Measurements from ENCODE around the gene DNTT.
"Not testable (repeated sequence)": the region's sequence is repeated elsewhere in the genome, so short reads cannot be mapped to it uniquely, and the experiment has no call there.

The DNTT gene

DNA sequence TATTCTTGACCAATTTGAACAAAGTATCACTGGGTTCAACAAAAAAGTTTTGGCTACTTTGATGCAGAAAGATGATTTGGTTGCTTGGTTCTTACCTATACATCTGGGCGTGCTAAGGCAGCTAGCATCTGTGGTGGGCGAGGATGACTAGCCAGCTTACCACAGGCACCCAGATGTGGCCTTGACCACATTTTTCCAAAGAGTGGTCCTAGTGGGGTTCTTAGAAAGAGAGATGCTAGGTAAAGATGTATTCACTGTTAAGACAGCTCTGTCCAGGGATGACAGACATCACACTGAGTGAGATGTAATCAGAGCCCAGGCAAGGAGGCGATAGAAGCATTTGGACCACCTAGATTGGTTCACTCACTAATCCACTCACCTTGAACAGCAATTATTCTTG lies 785 bp downstream of the DNTT start:
- Histone ChIP-seq H3K9ac (ENCODE audit: low read depth, low read length, poor library complexity, severe bottlenecking) (no peak overlapping the region), H3K27me3 (ENCODE audit: insufficient read depth, low read length, poor library complexity, severe bottlenecking) (no peaks in the 10 kb centered on the region), H3K9me2 (replicated peaks; ENCODE audit: low read depth, low read length) (no peaks in the 10 kb centered on the region), H3K4me3 (ENCODE audit: low read length, poor library complexity, severe bottlenecking) (no peak overlapping the region), H3K9me3 (ENCODE audit: insufficient read depth, low read depth, low read length) (no peaks in the 10 kb centered on the region), H3K36me3 (ENCODE audit: insufficient read depth, low read length) (no peaks in the 10 kb centered on the region), H3F3A (ENCODE audit: low read depth) (no peaks in the 10 kb centered on the region), H3K4me1 (ENCODE audit: insufficient read depth, low read length, poor library complexity, severe bottlenecking) (peaks cover 4% of the 10 kb centered on the region), H3K79me2 (ENCODE audit: insufficient read depth, low read length) (no peaks in the 10 kb centered on the region), H2AFZ (ENCODE audit: low read length) (no peak overlapping the region), H4K20me1 (ENCODE audit: insufficient read depth, low read length, poor library complexity, severe bottlenecking) (no peaks in the 10 kb centered on the region), H3K4me2 (ENCODE audit: low read depth, low read length, poor library complexity, severe bottlenecking) (no peak overlapping the region)
- TF ChIP-seq EZH2phosphoT487 (IDR thresholded peaks at IDR 0.05; ENCODE audit: borderline replicate concordance), result no peak
- TF ChIP-seq, protein P1, sequence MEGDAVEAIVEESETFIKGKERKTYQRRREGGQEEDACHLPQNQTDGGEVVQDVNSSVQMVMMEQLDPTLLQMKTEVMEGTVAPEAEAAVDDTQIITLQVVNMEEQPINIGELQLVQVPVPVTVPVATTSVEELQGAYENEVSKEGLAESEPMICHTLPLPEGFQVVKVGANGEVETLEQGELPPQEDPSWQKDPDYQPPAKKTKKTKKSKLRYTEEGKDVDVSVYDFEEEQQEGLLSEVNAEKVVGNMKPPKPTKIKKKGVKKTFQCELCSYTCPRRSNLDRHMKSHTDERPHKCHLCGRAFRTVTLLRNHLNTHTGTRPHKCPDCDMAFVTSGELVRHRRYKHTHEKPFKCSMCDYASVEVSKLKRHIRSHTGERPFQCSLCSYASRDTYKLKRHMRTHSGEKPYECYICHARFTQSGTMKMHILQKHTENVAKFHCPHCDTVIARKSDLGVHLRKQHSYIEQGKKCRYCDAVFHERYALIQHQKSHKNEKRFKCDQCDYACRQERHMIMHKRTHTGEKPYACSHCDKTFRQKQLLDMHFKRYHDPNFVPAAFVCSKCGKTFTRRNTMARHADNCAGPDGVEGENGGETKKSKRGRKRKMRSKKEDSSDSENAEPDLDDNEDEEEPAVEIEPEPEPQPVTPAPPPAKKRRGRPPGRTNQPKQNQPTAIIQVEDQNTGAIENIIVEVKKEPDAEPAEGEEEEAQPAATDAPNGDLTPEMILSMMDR (conservative IDR thresholded peaks at IDR 0.05; ENCODE audit: low read length), result no peak

GRCh38 chr10:96306516-96306915 lies 2.3 kb downstream of the DNTT start:
- Histone ChIP-seq H3F3A (ENCODE audit: low read depth) (no peaks in the 10 kb centered on the region), H3K27me3 (ENCODE audit: insufficient read depth, low read length, poor library complexity, severe bottlenecking) (no peaks in the 10 kb centered on the region), H3K9ac (ENCODE audit: low read depth, low read length, poor library complexity, severe bottlenecking) (no peak overlapping the region), H3K4me2 (ENCODE audit: low read depth, low read length, poor library complexity, severe bottlenecking) (no peak overlapping the region), H3K4me1 (ENCODE audit: insufficient read depth, low read length, poor library complexity, severe bottlenecking) (peaks cover 4% of the 10 kb centered on the region), H3K9me3 (ENCODE audit: insufficient read depth, low read depth, low read length) (no peaks in the 10 kb centered on the region), H4K20me1 (ENCODE audit: insufficient read depth, low read length, poor library complexity, severe bottlenecking) (no peaks in the 10 kb centered on the region), H3K79me2 (ENCODE audit: insufficient read depth, low read length) (no peaks in the 10 kb centered on the region), H3K4me3 (ENCODE audit: low read length, poor library complexity, severe bottlenecking) (no peak overlapping the region), H3K9me2 (replicated peaks; ENCODE audit: low read depth, low read length) (no peaks in the 10 kb centered on the region), H3K36me3 (ENCODE audit: insufficient read depth, low read length) (no peaks in the 10 kb centered on the region), H2AFZ (ENCODE audit: low read length) (no peak overlapping the region)
- TF ChIP-seq, protein P1 (conservative IDR thresholded peaks at IDR 0.05; ENCODE audit: low read length), result no peak
- no peak for TF ChIP-seq EZH2phosphoT487 (IDR thresholded peaks at IDR 0.05; ENCODE audit: borderline replicate concordance)

GRCh38 chr10:96308854-96309253 lies 4.6 kb downstream of the DNTT start:
- not testable (repeated sequence) for H3K9me2 ChIP-seq (replicated peaks; ENCODE audit: low read depth, low read length); H3K4me3 ChIP-seq (ENCODE audit: low read length, poor library complexity, severe bottlenecking); H3K36me3 ChIP-seq (ENCODE audit: insufficient read depth, low read length); H3K27me3 ChIP-seq (ENCODE audit: insufficient read depth, low read length, poor library complexity, severe bottlenecking); H3K4me1 ChIP-seq (ENCODE audit: insufficient read depth, low read length, poor library complexity, severe bottlenecking); H3F3A ChIP-seq (ENCODE audit: low read depth); H3K9ac ChIP-seq (ENCODE audit: low read depth, low read length, poor library complexity, severe bottlenecking); H2AFZ ChIP-seq (ENCODE audit: low read length); H4K20me1 ChIP-seq (ENCODE audit: insufficient read depth, low read length, poor library complexity, severe bottlenecking); H3K4me2 ChIP-seq (ENCODE audit: low read depth, low read length, poor library complexity, severe bottlenecking); H3K79me2 ChIP-seq (ENCODE audit: insufficient read depth, low read length); H3K9me3 ChIP-seq (ENCODE audit: insufficient read depth, low read depth, low read length)

- Histone ChIP-seq H2AFZ (ENCODE audit: low read length) (no peak overlapping the region), H3K4me2 (ENCODE audit: low read depth, low read length, poor library complexity, severe bottlenecking) (no peak overlapping the region), H3K9me2 (replicated peaks; ENCODE audit: low read depth, low read length) (no peaks in the 10 kb centered on the region), H3K9me3 (ENCODE audit: insufficient read depth, low read depth, low read length) (no peaks in the 10 kb centered on the region), H3K27me3 (ENCODE audit: insufficient read depth, low read length, poor library complexity, severe bottlenecking) (no peaks in the 10 kb centered on the region), H4K20me1 (ENCODE audit: insufficient read depth, low read length, poor library complexity, severe bottlenecking) (no peaks in the 10 kb centered on the region), H3K4me1 (ENCODE audit: insufficient read depth, low read length, poor library complexity, severe bottlenecking) (peaks cover 4% of the 10 kb centered on the region), H3K36me3 (ENCODE audit: insufficient read depth, low read length) (no peaks in the 10 kb centered on the region), H3K9ac (ENCODE audit: low read depth, low read length, poor library complexity, severe bottlenecking) (no peak overlapping the region), H3K79me2 (ENCODE audit: insufficient read depth, low read length) (no peaks in the 10 kb centered on the region), H3F3A (ENCODE audit: low read depth) (no peaks in the 10 kb centered on the region), H3K4me3 (ENCODE audit: low read length, poor library complexity, severe bottlenecking) (no peak overlapping the region)
- TF ChIP-seq EZH2phosphoT487 (IDR thresholded peaks at IDR 0.05; ENCODE audit: borderline replicate concordance), result no peak
- TF ChIP-seq, protein P1 (conservative IDR thresholded peaks at IDR 0.05; ENCODE audit: low read length), result no peak
These were observed 5.5 kb downstream of the DNTT start for GRCh38 chr10:96309628-96310320.
